DOHH2 (cell line): ENCODE data around the gene TMEM229B.

Source experiments
- H3F3A ChIP-seq: fragments of 200-600 bp; sonication (generic), shearing (Covaris generic); 2 replicates; pipeline ENCODE4 v1.6.0; 2016; ENCODE audit warnings: antibody characterized with exemption, mild to moderate bottlenecking; ENCODE audit not compliant: control insufficient read depth, insufficient read depth
- H3K27ac ChIP-seq: fragments of 200-600 bp; sonication (generic); 2 replicates; pipeline ENCODE4 v1.5.1; 2014; ENCODE audit warnings: low read depth, mild to moderate bottlenecking, low read length, moderate library complexity
- H3K27me3 ChIP-seq: fragments of 200-600 bp; sonication (generic); 2 replicates; pipeline ENCODE4 v1.6.1; 2014; ENCODE audit warnings: mild to moderate bottlenecking, low read length, mixed read lengths; ENCODE audit not compliant: control insufficient read depth
- H3K36me3 ChIP-seq: fragments of 200-600 bp; sonication (generic); 2 replicates; pipeline ENCODE4 v1.6.1; 2014; ENCODE audit warnings: mild to moderate bottlenecking, low read length, moderate library complexity, mixed read lengths; ENCODE audit not compliant: control insufficient read depth
- H3K4me1 ChIP-seq: fragments of 200-600 bp; sonication (generic); 2 replicates; pipeline ENCODE4 v1.6.1; 2014; ENCODE audit warnings: mild to moderate bottlenecking, low read length, mixed read lengths; ENCODE audit not compliant: control insufficient read depth
- H3K4me2 ChIP-seq: fragments of 200-600 bp; sonication (generic); 2 replicates; pipeline ENCODE4 v1.6.0; 2014; ENCODE audit warnings: mild to moderate bottlenecking, low read length, moderate library complexity
- H3K4me3 ChIP-seq: fragments of 200-600 bp; sonication (generic); 2 replicates; pipeline ENCODE4 v1.5.1; 2014; ENCODE audit warnings: mild to moderate bottlenecking, low read length, mixed read lengths
- H3K79me2 ChIP-seq: fragments of 200-600 bp; sonication (generic); 2 replicates; pipeline ENCODE4 v1.6.1; 2014; ENCODE audit warnings: mild to moderate bottlenecking, low read length, mixed read lengths; ENCODE audit not compliant: control insufficient read depth
- H3K9me2 ChIP-seq: fragments of 200-600 bp; sonication (generic); replicated peaks from 2 replicates; pipeline ENCODE4 v1.6.1; 2014; ENCODE audit warnings: mild to moderate bottlenecking, low read length, mixed read lengths; ENCODE audit not compliant: control insufficient read depth
- H3K9me3 ChIP-seq: fragments of 200-600 bp; sonication (generic); 2 replicates; pipeline ENCODE4 v1.6.1; 2014; ENCODE audit warnings: antibody characterized with exemption, low read length, mixed read lengths; ENCODE audit not compliant: control insufficient read depth, insufficient read depth
- H4K20me1 ChIP-seq: fragments of 200-600 bp; sonication (generic); 2 replicates; pipeline ENCODE4 v1.6.0; 2014; ENCODE audit warnings: low read depth, mild to moderate bottlenecking, antibody characterized with exemption, low read length, moderate library complexity; ENCODE audit not compliant: control insufficient read depth, insufficient read depth
- EZH2phosphoT487 ChIP-seq: fragments of 200-600 bp; sonication (generic); IDR thresholded peaks from 2 replicates; pipeline ENCODE4 v1.6.1; 2017; ENCODE audit warnings: borderline replicate concordance, mild to moderate bottlenecking, antibody characterized with exemption, low read length, moderate library complexity, mixed read lengths
- TF ChIP-seq, protein P1 (sequence below): fragments of 200-600 bp; sonication (generic); IDR thresholded peaks from one replicate; pipeline ENCODE4 v1.5.1; 2014; ENCODE audit warnings: antibody characterized with exemption, mild to moderate bottlenecking, low read depth, low read length; ENCODE audit not compliant: poor library complexity, severe bottlenecking

The TMEM229B gene

DNA sequence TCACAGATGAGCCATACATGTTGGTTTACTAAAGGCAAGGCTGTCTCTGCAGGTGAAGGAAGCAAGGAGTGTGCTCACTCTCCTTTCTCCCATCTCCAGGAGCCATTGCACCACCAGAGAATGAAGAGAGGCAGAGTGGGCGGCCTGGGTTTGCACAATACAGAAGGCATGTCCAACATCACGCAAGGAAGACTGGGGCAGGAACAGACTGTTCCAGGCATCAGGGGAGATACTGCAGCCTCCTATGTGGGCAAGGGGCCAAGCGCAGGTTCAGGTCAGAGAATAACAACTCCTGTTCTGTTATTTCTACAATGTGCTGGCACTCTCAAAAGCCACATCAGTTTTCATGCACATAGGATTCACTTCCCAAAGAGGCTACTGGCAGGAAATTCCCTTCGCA is 1.7 kb upstream of the TMEM229B start:
- TF ChIP-seq, protein P1, sequence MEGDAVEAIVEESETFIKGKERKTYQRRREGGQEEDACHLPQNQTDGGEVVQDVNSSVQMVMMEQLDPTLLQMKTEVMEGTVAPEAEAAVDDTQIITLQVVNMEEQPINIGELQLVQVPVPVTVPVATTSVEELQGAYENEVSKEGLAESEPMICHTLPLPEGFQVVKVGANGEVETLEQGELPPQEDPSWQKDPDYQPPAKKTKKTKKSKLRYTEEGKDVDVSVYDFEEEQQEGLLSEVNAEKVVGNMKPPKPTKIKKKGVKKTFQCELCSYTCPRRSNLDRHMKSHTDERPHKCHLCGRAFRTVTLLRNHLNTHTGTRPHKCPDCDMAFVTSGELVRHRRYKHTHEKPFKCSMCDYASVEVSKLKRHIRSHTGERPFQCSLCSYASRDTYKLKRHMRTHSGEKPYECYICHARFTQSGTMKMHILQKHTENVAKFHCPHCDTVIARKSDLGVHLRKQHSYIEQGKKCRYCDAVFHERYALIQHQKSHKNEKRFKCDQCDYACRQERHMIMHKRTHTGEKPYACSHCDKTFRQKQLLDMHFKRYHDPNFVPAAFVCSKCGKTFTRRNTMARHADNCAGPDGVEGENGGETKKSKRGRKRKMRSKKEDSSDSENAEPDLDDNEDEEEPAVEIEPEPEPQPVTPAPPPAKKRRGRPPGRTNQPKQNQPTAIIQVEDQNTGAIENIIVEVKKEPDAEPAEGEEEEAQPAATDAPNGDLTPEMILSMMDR, result no peak
- TF ChIP-seq EZH2phosphoT487, result no peak
- H3K4me2 ChIP-seq, result no peak overlapping the region
- no peak overlapping the region for H3K27ac ChIP-seq

DNA sequence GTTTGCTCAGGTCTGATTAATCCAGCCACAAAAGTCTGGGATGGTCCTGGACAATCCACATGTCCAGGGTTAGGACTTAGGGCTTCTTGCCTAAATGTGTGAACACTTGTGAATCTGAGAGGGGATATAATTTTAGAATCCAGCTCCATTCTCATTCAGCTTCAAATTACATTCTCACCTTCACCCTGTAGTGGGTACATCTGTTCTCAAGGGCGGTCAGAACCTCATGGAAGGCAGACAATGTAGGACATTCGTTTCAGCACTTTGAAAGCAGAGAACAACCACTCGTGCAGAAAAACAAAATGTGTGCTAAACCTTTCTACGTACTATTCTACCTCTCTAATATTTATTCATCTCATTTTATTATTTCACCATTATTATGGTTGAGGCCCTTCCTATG is 1.2 kb downstream of the TMEM229B start:
- no peaks in the 10 kb centered on the region for H3K9me3 ChIP-seq
- no peaks in the 10 kb centered on the region for H4K20me1 ChIP-seq
- H3K4me3 ChIP-seq, result no peak overlapping the region
- no peaks in the 10 kb centered on the region for H3K27me3 ChIP-seq
- peak overlapping the region; percentile 76 for H3K4me2 ChIP-seq
- H3K79me2 ChIP-seq, result no peaks in the 10 kb centered on the region
- peaks cover 46% of the 10 kb centered on the region for H3K4me1 ChIP-seq
- no peaks in the 10 kb centered on the region for H3K36me3 ChIP-seq
- H3F3A ChIP-seq, result peaks cover 5% of the 10 kb centered on the region; the same call in 1 of the 2 replicates
- TF ChIP-seq EZH2phosphoT487, result no peak
- TF ChIP-seq, protein P1, result no peak
- no peaks in the 10 kb centered on the region for H3K9me2 ChIP-seq
- peak overlapping the region; percentile 82; the same call in 1 of the 2 replicates for H3K27ac ChIP-seq

More for the DNA sequence above, 1.7 kb upstream of the TMEM229B start:
- Histone ChIP-seq H4K20me1 (no peaks in the 10 kb centered on the region), H3K9me2 (no peaks in the 10 kb centered on the region), H3K27me3 (no peaks in the 10 kb centered on the region), H3K79me2 (no peaks in the 10 kb centered on the region), H3K36me3 (no peaks in the 10 kb centered on the region), H3K4me3 (no peak overlapping the region), H3K9me3 (peaks cover 18% of the 10 kb centered on the region), H3F3A (no peaks in the 10 kb centered on the region), H3K4me1 (peaks cover 55% of the 10 kb centered on the region)

DNA sequence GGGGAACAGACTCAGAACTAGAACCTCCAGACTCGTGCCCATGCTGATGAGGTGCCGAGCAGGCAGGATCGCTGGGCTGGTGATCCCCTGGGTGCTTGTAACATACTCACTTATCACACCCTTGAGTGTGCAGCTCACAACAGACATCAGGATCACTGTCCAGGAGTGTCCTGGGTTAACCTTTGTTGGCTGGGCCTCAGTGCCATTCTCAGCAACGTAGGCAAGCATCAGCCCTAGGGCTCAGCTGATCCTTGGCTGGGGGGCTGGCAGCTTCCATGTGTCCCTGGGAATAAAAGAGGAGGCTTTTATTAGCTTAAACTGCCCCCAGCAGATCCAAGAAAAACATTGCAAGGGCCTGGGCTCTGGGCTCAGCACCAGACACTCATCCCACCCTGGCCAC is 1.6 kb downstream of the TMEM229B start:
- Histone ChIP-seq H3K27me3 (no peaks in the 10 kb centered on the region), H4K20me1 (no peaks in the 10 kb centered on the region), H3K36me3 (no peaks in the 10 kb centered on the region), H3K4me1 (peaks cover 42% of the 10 kb centered on the region), H3K4me3 (no peak overlapping the region), H3F3A (peaks cover 5% of the 10 kb centered on the region; the same call in 1 of the 2 replicates), H3K27ac (no peak overlapping the region), H3K4me2 (no peak overlapping the region), H3K9me2 (no peaks in the 10 kb centered on the region), H3K9me3 (no peaks in the 10 kb centered on the region), H3K79me2 (no peaks in the 10 kb centered on the region)
- TF ChIP-seq EZH2phosphoT487, result no peak

DNA sequence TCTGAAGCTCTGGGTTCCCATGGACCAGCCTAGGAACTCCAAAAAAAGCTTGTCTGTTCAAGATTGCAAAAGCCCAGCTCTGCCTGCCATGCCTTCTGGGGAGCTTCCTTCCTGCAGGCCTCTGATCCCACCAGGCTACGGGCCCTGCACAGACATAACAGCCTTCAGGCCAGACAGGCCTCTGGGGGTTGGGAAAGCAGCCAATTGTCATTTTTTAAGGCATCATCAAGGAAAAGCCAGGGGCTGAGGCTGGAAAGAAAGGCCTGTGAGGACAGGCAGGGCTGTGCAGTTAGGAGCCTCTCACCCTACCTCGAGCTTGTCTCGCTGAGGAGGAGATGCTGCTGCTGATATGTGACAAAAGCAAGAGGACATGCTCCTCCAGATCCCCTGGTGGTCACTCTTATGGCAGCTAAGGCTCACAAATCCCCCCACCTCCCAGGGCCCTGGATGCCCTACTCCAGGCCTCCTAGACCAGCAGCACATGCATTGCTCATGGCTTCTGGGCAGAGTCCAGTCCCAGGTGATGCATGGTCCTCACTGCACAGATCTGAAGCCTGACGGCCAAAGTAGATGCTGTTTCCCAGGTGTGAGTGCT is 2.9 kb downstream of the TMEM229B start:
- TF ChIP-seq, protein P1, result no peak
- no peak for TF ChIP-seq EZH2phosphoT487
- Histone ChIP-seq H3K27me3 (no peaks in the 10 kb centered on the region), H3K4me3 (no peak overlapping the region), H3K36me3 (no peaks in the 10 kb centered on the region), H3K27ac (no peak overlapping the region), H3K9me3 (no peaks in the 10 kb centered on the region), H3K79me2 (no peaks in the 10 kb centered on the region), H3F3A (peaks cover 5% of the 10 kb centered on the region; the same call in 1 of the 2 replicates), H4K20me1 (no peaks in the 10 kb centered on the region), H3K4me2 (no peak overlapping the region), H3K4me1 (peaks cover 40% of the 10 kb centered on the region), H3K9me2 (no peaks in the 10 kb centered on the region)
